Activated CD8-positive, alpha-beta memory T cell treated with anti-CD3 and anti-CD28 coated beads for 1 hour (primary cell): Measurements from ENCODE around the gene DYRK1A.

ENCODE experiments used
- DNase-seq, 2 donors: peaks; one replicate each; pipeline ENCODE4 v3.0.0-alpha.2; 2020; ENCODE audit warnings: low read depth in 1 of 2; ENCODE audit errors: extremely low read depth in 1 of 2

DYRK1A gene

GRCh38 chr21:37563641-37564340 lies 197.2 kb downstream of the DYRK1A start:
- peak; percentile 79 to 87 for DNase-seq

- DNase-seq = peak; percentile 78 to 90
Measured at GRCh38 chr21:37564341-37564923, 197.9 kb downstream of the DYRK1A start.

- no peak for DNase-seq
Measured at GRCh38 chr21:37564924-37565529, 198.5 kb downstream of the DYRK1A start.

GRCh38 chr21:37565530-37566223 lies 199.1 kb downstream of the DYRK1A start:
- no peak for DNase-seq

GRCh38 chr21:37566790-37567615 lies 200.4 kb downstream of the DYRK1A start:
- DNase-seq = no peak

GRCh38 chr21:37568415-37568814 lies 201.8 kb downstream of the DYRK1A start:
- no peak for DNase-seq

- DNase-seq = no peak
Measured at GRCh38 chr21:37568916-37569315, 202.3 kb downstream of the DYRK1A start.

GRCh38 chr21:37571442-37571841 lies 204.9 kb downstream of the DYRK1A start:
- no peak for DNase-seq

- no peak for DNase-seq
Measured at GRCh38 chr21:37574316-37574715, 207.7 kb downstream of the DYRK1A start.

- DNase-seq = no peak
Measured at GRCh38 chr21:37574751-37575150, 208.2 kb downstream of the DYRK1A start.

GRCh38 chr21:37575580-37575979 lies 209.0 kb downstream of the DYRK1A start:
- no peak for DNase-seq
